HG03103 (cell line): Measurements from ENCODE around the gene FBXO33.

Source experiments
- ATAC-seq: cut with Tn5 transposase; IDR thresholded peaks from one replicate; pipeline ENCODE4 v1.9.1; 2021; ENCODE audit warnings: low read depth; ENCODE audit not compliant: unreplicated experiment

FBXO33 gene, protein sequence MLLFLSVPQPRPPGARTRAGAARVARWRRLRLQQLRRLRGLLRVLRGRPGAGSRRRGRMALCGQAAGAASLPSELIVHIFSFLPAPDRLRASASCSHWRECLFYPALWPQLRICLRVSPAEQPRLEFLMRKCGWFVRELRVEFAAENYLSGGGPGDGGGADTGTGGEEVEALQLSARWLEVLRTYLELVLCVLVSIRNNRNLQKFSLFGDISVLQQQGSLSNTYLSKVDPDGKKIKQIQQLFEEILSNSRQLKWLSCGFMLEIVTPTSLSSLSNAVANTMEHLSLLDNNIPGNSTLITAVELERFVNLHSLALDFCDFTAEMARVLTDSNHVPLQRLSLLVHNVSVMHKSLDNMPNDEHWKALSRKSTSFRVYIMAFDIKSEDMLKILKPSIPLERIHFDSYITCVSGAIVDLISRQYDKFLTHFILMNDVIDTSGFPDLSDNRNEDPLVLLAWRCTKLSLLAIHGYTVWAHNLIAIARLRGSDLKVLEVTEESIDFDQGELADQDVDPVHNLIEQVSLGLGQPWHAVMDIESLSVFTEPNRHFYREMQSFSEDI

DNA sequence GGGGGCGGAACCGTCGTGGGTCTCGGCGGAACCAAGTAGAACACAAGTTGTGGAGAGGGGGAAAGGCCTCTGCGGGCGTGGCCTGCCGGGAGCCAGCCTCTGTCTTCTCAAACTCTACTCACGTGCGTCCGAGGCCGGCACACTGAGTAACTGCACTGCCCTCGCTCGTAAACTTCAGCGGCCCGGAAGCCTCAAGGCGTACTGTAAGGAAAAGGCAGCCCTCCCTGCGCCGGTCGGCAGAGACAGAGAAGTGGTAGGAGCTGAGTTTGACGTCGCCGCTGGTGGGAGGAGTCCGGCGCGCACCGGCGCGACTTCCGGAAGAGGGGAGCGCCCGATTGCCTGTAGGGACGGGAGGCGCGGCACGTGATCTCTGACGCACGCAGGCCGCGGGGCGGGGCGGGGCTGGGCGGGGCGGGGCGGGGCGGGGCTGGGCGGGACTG, at the start of gene FBXO33:
FBXO33 (minus strand) TSS at position 255 of the 440 bp plus-strand sequence. CDS start 271 bp downstream, outside the sequence.
- ATAC-seq, result peak; percentile 75

DNA sequence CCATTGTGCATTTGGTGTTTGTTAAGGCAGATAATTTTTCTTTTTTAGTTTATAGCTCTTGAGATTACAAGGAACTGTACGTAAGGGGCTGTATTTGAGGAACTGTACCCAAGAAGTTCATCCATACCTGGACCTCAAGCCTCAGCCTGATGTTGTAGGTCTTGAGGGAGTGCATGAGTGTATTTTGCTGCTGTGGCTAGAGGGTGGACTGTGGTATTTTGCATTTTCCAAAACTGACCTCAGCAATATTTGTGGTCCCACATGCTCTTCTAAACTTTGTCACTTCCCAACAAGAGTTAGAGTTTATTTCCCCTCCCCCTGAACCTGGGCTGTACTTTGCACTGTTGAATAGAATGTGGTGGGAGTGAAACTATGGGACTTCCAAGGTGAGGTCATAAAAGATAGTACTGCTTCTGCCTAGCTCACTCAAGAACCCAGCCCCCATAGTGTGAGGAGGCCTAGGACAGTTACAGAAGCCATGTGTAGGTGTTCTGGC, 42.2 kb upstream of the FBXO33 start:
- ATAC-seq, result peak; percentile 92

DNA sequence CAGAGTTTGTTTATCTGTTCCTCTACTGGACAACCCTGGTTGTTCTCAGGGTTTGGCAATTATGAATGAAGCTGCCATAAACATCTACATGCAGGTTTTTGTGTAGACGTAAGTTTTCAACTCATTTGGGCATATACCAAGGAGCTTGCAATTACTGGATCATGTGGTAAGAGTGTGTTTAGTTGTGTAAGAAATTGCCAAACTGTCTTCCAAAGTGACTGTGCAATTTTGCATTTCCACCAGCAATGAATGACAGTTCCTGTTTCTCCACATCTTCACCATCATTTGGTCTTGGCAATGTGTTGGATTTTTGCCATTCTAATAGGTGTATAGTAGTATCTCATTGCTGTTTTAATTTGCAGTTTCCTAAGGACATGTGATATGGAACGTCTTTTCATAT, 39.8 kb upstream of the FBXO33 start:
- ATAC-seq, result no peak

DNA sequence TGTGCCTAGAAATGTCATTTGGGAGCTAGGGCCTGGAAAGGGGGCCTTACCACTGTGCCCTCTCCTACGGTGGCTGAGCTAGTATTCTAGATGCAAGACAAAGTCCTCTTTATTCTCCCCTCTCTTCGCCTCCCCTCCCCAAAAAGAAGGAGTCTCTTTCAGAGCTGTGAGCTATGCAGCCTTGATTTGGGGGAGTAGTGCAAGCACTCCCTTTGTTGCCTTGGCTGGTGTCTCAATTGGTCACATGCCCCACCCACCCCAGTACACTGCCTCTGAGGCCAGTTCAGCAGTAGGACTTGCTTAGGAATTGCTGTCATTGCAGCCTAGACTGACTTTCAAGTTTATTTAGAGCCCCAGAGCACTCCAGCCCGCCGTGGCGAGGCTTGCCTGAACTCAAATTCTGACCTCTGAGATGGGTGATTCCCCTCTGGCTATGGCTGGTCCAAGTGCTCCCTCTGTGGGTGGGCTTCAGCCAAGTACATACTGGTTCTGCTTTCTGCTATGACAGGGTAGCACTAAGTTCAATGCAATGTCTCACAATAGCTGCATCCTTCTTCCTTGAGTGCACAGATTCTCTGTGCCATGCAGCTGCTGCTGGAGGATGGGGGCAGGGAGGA, 37.0 kb upstream of the FBXO33 start:
- ATAC-seq, result peak; percentile 95

DNA sequence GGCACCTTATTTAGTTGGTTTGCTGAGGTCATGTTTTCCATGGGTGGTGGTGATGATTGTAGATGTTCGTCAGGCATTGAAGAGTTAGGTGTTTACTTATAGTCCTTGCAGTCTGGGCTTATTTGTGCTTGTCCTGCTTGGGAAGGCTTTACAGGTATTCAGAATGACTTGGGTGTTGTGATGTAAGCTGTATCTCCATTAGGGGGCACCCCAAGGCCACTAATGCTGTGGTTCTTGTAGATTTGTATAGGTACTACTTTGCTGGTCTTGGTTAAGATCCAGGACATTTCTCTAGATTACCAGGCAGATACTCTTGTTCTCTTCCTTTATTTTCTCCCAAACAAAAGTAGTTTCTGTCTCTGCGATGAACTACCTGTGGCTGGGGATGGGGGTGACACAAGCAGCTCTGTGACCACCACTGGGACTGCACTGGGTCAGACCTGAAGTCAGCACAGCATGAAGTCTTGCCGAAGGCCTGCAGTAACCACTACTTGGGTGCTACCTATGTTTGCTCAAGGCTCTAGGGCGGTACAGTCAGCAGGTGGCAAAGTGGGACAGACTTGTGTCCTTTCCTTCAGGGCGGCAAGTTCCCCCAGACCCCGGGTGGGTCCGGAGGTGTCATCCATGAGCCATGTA, 35.8 kb upstream of the FBXO33 start:
- peak; percentile 48 for ATAC-seq

DNA sequence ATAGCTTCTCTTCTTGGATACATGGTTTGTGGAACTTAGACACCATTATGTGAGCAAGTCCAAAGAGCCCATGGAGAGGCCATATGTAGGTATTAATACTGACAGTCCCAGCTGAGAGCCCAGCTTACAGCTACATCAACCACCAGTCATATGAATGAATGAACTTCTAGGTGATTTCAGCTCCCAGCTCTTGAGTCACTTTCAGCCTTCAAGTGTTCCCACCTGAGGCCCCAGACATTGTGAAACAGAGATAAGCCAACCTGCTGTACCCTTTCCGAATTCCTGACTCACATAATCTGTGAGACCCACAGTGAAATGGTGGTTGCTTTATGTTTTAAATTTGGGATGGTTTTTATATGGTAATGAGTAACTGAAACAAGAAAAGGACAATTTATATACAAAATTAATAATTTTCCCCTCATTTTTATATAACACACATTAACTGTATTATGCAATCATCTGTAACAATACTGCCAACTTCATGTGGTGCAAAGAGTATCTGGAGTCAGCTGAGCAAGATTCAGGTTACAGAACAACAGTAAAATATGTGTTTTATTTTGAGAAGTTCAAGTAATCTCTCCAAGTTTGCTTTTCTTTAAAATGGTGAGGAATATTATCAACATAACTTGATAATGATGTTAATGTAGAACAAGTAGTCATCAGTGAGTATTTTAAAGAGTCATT, 27.7 kb upstream of the FBXO33 start:
- ATAC-seq, result no peak

DNA sequence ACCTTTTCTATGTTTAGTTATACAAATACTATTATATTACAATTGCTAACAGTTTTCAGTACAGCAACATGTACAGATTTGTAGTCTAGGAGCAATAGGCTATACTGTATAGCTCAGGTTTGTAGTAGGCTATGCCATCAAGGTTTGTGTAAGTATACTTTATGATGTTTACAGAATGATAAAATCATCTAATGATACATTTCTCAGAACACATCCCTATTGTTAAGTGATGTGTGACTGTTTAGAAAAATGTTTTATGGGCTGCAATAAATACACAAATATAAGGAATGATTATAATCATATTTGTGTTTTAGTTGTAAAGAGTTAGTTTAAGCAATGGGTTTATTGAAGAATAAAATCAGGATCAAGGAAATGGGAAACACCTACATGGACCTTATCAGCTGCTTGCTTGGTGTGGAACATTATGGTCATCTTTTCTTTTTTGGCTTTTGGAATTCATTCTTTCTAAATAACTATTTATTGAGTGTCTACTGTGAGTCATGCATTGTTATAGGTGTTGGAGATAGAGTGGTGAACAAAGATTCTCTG, 24.5 kb upstream of the FBXO33 start:
- no peak for ATAC-seq

DNA sequence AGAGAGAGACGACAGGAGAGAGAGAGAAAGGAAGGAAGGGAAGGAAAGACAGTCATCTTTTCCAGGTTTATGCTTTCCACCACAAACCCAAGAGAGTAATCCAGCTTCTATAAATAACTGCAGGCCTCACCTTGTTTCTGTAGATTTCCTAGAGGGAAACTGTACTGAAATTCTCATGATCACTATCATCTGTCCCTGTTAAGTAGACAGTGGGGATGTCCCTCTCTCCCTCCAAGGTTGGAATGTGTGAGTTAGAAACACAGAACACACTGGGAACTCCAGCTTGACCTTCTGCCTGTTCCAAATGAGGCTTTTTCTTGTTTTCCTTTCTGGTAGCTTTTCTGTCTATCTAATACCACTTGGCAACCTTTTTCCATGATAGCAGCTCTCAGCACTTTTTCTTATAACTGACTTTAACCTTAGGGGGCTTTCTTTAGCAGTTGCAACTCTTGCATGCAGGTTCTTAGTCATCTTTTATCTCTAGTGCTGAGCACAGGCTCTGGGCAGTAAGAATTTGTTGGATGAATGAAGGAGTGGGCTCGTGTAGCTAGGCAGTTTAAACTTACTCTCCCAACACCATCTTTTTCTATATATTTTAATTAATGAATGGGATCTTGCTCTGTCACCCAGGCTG, 22.8 kb upstream of the FBXO33 start:
- ATAC-seq, result no peak

DNA sequence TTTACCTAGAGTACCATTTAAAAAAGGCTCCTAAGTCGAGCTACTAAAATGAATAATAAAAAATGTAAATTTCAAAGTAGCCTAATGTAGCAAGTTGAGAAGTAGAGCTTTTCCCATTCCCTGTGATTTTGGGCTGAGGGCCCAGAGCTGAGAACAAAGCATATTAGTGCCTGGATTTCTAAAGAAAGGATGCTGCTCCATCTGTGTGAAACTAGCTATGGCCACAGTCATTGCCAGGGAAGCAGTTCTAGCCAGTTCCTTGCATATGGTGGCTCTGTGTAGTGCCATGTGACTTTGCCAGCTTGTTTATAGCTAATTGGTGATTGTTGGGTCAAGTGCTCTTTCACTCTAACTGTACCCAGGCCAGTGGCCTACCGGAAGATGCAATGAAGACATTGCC, 20.4 kb upstream of the FBXO33 start:
- ATAC-seq, result no peak

DNA sequence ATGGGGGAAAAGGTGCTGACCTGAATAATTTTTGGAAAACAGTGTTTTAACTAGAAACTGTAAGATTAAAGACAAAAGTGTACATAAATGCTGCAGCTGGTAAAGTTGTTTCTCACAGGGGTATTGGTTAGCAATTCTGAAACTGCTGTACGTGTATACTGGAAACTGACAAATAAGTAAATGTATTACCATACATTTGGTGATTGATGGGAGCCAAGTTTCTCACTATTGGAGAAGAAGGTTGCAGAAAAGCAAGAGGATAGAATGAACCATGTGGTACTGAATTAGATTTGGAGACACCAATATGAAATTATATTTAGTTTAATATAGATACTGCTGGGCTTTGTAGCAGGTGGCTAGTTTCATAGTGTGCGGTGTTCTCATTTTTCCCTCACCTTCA, 19.6 kb upstream of the FBXO33 start:
- no peak for ATAC-seq

DNA sequence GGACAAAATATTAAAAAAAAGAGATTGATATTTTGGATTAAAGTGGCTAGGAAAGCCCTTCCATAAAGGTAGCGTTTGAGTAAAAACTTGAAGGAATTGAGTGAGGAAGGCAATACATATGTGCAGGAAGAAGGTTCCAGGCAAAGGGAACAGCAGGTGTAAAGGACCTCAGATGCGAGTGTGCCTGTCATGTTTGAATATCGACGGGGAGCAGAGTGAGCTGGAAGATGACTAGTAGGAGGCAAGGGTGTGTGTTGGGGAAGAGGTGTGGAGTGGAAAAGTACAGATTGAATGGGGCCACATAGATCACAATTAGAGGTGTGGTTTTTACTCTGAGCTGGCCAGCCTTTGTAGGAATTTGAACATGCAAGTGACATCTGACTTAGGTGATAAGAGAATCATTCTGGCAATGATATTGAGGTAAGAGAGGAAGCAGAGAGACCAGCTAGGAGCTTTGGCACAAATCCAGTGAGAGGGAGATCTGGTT, 15.0 kb upstream of the FBXO33 start:
- no peak for ATAC-seq

DNA sequence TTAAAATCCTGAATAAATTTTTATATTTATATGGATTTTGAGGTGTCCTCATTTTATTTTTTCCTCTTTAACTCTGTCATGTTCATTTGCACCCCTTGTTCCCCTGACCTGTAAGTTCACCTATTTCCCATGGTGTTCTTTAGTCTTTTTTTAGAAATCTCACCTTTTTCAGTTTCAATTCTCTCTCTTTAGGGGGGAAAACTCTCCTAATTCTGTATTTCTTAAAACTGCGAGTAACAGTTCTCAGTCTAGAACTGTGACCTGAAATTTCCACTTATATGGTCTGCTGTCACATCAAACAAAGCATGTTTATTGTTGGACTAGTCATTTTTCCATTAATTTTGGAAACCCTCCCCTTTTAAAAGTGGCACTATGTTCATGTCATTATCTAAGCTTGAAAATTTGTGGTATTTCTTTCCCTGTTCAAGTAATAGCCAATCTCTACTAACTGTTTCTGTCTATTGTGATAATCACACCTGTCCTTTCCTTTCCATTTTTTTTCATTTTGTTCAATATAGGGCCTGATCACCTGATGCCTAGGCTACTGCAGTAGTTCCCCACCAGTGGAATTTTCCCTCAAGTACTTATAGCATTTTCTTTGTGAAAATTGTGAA, 14.0 kb upstream of the FBXO33 start:
- ATAC-seq, result peak; percentile 44

DNA sequence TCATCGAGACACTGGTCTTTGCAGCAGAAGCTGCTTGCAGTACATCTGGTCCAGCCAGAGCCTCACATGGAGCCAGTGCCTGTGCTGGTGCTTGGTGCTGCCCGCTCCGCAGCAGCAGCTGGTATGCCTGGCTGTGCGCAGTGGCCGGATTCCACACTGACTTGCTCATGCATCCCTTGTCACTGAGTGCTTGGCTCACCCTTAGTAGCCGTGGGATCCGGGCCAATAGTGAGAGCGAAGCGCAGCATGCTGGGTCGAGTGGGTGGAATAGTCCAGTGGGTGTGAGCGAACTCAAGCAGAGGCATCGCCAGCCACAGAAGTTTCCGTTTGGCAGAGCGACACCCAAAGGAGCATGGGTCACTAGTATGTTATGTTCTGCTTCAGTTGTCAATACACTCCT, 10.1 kb upstream of the FBXO33 start:
- ATAC-seq, result no peak

DNA sequence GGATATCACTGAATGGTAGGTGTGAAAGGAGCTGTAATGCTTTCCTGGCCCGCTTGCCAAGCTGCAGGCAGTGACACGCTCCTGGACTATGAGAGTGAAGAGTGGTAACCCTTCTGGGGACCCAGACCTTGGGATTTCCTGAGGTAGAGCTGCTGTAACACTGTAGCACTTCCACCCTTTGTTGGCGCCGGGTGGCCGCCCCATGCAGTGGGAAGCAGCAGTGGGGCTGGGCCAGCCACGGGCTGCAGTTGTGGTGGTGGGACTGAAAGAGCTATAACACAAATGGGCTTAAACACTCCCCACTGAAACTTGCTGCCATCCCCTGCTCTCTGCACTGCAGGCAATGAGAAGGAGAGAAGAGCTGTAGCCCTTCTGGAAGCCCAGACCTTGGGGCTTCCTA, 9.6 kb upstream of the FBXO33 start:
- no peak for ATAC-seq

DNA sequence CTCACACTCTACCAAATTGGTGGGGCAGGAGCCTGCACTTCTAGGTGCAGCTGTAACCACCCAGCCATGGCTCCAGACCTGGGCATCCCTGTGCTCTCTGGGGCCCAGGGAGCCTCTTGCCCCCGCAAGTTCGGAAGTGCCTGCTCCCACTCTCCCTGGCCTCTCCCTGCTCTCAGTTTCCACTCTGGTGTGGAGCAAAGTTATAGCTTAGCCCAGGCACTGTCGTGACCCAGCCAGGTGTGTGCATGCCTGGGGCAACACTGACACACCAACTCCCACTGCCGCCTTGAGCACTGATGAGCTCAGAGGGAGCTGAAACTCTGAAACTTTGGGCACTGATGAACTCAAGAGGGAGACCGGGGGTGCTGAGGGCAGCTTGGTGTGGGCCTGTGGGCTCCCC, 8.7 kb upstream of the FBXO33 start:
- ATAC-seq, result no peak

DNA sequence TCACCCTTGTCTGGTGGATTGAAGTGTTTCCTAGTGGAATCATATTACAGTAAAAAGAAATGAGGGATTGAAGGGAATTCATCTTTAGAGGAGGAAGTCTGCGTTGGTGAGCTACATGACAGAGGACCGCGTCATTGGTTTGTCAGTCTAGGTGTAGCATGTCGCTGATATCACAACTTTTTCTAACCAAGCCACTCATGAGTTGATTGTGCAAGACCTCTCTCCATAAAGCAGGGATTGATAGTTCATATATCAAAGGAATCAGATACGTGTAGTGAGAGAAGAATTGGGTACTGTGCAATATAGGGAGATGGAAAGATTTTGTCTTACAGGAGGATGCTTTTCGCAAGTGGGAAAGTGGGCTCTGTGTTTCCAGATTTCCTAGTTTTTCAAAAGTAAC, 3.0 kb upstream of the FBXO33 start:
- ATAC-seq, result no peak

DNA sequence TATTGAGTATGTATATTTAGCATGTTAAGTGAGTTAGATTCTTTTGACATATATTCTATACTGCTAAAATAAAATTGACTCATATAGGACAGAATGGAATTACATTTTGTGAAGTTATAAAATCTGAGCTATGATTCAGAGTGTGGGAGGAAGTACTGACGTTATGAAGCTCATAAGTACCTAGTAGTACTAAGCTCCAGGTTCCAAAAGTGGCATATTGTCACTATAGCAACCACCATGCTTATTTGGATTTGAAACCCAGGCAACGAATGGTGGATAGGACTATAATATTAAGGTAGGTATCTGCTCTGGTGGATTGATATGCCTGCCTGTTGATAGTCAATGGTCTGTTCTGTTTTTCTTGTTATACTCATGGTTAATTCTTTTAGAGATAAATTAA, 2.2 kb upstream of the FBXO33 start:
- no peak for ATAC-seq

DNA sequence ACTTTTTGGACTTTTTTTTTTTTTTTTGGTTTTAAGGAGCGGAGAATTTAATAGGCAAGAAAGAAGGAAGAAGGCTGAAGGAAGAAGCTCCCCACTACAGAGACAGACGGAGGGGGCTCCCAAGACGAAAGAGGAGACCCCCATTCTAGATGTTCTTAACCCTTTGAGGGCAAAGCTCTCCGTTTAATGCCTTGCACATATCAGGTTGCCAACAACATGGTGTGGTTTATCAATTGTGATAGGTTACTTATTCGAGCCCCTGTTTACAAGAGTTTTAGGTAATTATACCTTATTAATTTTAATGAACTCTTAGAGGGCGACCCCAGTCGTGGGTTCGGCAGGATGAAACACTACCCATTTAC, 1.2 kb upstream of the FBXO33 start:
- ATAC-seq, result no peak
